Natural killer cell treated with Interleukin-12 subunit alpha and Interleukin-12 subunit beta and Interleukin-15 and Interleukin-18, amount 100 ng/mL, for 72 hours (primary cell): ENCODE measurements around the gene FCHSD2. TPM values are rescaled to one million over a fixed set of nuclear protein-coding genes. Genes with fewer than 3 reads are reported as not detected.
"Not testable (repeated sequence)": the region's sequence is repeated elsewhere in the genome, so short reads cannot be mapped to it uniquely, and the experiment has no call there.

Experiments
- ATAC-seq, 2 donors: fragments of 150-1000 bp; cut with Tn5 transposase in 1 of 2; sonication (Bioruptor Pico), chemical (Tn5 transposase) in 1 of 2; 2 replicates each; pipeline ENCODE4 v1.10.0; 2021
- DNase-seq: peaks from one replicate; pipeline ENCODE4 v3.0.0; 2022; ENCODE audit warnings: low spot score
- H3K27ac Mint-ChIP-seq, 2 donors: 1 replicate in 1 of 2; 2 replicates in 1 of 2; pipeline ENCODE4 v1.8.0; 2022; ENCODE audit warnings: mixed read lengths in 2 of 2, mild to moderate bottlenecking in 1 of 2, moderate library complexity in 1 of 2
- H3K27me3 Mint-ChIP-seq, 2 donors: 1 replicate in 1 of 2; 2 replicates in 1 of 2; pipeline ENCODE4 v1.8.0; 2022; ENCODE audit warnings: mixed read lengths in 2 of 2
- H3K36me3 Mint-ChIP-seq: one replicate; pipeline ENCODE4 v1.8.0; 2022; ENCODE audit warnings: mixed read lengths
- H3K4me1 Mint-ChIP-seq, 2 donors: 1 replicate in 1 of 2; 2 replicates in 1 of 2; pipeline ENCODE4 v1.8.0; 2022; ENCODE audit warnings: low read depth in 2 of 2, mixed read lengths in 2 of 2, mild to moderate bottlenecking in 1 of 2
- H3K4me3 Mint-ChIP-seq: one replicate; pipeline ENCODE4 v1.8.0; 2022; ENCODE audit warnings: mixed read lengths
- H3K9me3 Mint-ChIP-seq: 2 replicates; pipeline ENCODE4 v1.8.0; 2022; ENCODE audit warnings: mixed read lengths
- total RNA-seq, 2 donors: library from RNA; stranded (reverse); gene quantifications; one replicate each; pipeline ENCODE4 v1.2.3, GENCODE V29; 2022

Gene FCHSD2
- total RNA-seq, 2 donors from 2014 or later = 58.8 to 77.3 TPM

DNA sequence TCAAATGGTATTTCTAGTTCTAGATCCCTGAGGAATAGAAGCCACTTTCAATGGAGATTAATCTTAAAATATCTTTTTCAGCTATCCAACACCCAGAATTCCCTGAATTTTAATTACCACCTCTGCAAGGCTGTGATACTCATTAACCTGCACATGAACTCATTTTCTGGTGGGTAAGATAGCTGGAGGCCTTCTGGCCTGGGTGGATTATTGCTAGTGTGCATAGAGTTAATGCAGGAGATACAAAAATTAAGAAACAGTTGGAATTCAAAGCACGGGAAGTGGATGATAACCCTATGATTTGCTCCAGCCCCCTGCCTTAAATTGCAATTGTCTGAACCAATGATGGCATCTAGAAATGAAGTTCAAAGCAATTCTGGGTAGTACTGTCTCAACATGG is 212.9 kb downstream of the FCHSD2 start:
- Mint-ChIP-seq H3K27me3 (no peaks in the 10 kb centered on the region), H3K4me3 (no peak overlapping the region), H3K36me3 (no peaks in the 10 kb centered on the region), H3K27ac (peak overlapping the region in 1 of 2 donors; percentile 57), H3K4me1 (peaks cover 22 to 31% of the 10 kb centered on the region in 2 donors), H3K9me3 (no peaks in the 10 kb centered on the region)
- ATAC-seq (no peak), DNase-seq (no peak)

DNA sequence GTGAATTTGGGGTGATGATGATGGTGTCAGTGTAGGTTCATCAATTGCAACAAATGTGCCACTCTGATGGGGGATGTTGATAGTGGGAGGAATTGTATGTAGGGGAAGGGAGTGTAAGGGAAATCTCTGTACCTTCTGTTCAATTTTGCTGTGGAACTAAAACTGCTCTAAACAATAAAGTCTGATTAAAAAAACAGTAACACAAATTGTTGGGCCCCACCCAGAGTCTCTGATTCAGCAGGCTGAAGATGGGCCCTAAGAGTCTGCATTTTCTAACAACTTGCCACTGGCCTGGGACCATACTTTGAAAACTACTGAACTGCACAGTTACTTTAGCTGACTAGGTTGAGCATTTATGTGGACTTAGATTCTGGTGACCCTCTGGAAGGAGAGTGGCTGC is 214.7 kb downstream of the FCHSD2 start:
- Mint-ChIP-seq H3K4me1 (peaks cover 22 to 31% of the 10 kb centered on the region in 2 donors), H3K9me3 (no peaks in the 10 kb centered on the region), H3K4me3 (no peak overlapping the region), H3K27ac (peak overlapping the region; percentile 31 to 32), H3K36me3 (no peaks in the 10 kb centered on the region), H3K27me3 (no peaks in the 10 kb centered on the region)
- DNase-seq (no peak), ATAC-seq (no peak)

DNA sequence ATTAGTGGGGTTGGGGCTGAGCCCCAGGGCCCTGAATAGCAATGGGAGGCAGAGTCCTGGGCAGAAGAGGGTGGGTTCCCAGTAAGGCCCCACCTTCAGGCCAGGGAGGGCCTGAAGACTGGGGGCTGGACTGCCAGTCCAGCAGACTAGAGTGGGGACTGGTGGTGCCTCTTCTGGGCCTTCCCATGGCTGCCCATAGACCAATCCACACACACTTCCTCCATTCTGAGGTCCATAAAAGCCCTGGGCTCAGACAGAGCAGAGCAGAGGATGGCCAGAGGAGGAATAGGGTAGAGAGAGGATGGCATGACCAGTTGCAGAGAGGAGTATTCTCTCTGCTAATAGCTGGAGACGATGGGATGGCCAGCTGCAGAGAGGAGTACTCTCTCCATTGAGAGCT is 216.0 kb downstream of the FCHSD2 start:
- Mint-ChIP-seq H3K27me3 (no peaks in the 10 kb centered on the region), H3K4me1 (peaks cover 25 to 31% of the 10 kb centered on the region in 2 donors), H3K36me3 (peaks cover 6% of the 10 kb centered on the region), H3K9me3 (no peaks in the 10 kb centered on the region), H3K27ac (peak overlapping the region; percentile 31 to 32), H3K4me3 (no peak overlapping the region)
- no peak for DNase-seq
- ATAC-seq = peak; percentile 41 to 56

DNA sequence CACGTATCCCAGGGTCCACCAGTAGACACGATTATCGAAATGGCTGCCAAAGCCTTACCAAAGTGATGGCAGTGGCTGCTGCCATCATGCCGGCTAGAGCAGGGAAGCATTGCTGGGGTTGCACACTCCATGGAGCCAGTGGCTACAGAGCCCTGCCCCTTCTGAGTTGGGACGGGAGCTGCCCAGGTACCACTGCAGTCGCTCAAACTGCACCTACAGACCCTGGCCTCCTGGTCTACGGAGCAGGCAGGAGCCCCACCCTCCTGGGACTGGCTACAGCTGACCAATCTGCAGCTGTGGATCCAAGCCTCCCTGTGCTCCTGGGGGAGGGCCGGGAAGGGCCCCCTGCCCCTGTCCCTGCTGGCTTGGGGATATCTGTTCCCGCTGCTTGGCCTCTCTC is 216.5 kb downstream of the FCHSD2 start:
- no peaks in the 10 kb centered on the region for H3K9me3 Mint-ChIP-seq
- DNase-seq (no peak), ATAC-seq (peak in 1 of 2 donors; percentile 36)
- H3K27me3 Mint-ChIP-seq = no peaks in the 10 kb centered on the region
- peaks cover 25 to 31% of the 10 kb centered on the region in 2 donors for H3K4me1 Mint-ChIP-seq
- peaks cover 6% of the 10 kb centered on the region for H3K36me3 Mint-ChIP-seq
- no peak overlapping the region for H3K4me3 Mint-ChIP-seq
- H3K27ac Mint-ChIP-seq = peak overlapping the region in 1 of 2 donors; percentile 93

DNA sequence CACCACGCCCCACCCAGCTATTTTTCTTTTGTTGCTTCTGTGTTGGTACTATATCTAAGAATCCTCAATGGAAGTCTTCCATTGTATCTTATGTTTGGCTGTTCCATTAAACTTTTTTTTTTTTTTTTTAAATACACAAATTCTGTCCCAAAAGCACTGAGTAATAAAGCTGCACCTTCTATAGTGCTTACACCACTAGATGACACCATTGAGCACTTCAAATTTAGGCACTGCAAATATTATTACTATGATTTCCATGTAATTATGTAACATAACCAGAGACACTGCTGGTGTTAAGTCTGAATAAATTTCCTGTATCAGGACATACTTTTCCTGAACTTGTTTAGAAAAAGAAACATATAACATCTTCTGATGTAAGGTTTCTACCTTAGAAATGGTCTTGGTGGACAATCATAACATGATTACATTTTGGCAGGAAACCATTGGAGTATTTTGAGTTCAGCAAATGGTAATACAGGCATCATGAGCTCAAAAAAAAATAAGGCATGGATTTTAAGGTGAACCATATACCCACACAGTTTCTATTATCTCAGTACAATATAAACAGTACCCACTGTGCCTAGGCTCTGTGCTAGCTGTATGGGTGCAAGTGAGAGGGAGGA is 217.4 kb downstream of the FCHSD2 start:
- DNase-seq = no peak
- peaks cover 10% of the 10 kb centered on the region for H3K36me3 Mint-ChIP-seq

DNA sequence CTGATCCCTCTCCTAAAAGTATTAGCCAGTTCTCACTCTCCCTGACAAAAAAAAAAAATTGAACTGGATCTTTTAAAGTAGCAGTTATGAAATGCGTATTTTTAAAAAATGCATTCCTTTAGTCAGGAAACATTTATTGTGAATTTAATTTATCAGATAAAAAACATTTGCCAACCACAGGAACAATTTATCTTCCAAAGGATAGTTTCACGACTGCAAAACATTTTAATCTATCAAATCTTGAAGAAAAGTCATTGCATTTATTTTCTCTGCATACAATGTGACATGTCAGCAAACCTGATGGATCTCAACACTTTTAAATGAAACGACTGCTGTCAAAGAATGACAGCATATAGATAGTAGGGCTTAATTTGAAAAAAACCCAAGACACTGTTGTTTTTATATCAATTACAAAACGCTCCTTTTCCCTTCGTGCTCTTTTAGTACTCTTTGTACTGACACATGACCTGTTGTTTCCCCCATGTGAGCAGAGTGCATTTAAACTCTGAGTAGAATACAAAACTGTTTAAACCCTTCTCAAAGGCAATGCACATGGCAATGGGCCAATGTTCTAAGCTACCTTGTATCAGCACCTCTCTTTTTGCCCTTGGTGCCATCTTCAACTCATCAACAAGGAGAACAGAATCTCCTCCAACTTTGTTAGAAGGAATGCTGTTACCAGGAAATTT is 220.9 kb downstream of the FCHSD2 start:
- peak overlapping the region in 1 of 2 donors; percentile 5 for H3K27ac Mint-ChIP-seq
- no peak for ATAC-seq
- H3K9me3 Mint-ChIP-seq = no peaks in the 10 kb centered on the region

More for the DNA sequence above, 217.4 kb downstream of the FCHSD2 start:
- H3K27ac Mint-ChIP-seq = peak overlapping the region; percentile 68 to 93
- H3K4me3 Mint-ChIP-seq = peak overlapping the region; percentile 17
- H3K4me1 Mint-ChIP-seq = peaks cover 20 to 25% of the 10 kb centered on the region in 2 donors
- no peaks in the 10 kb centered on the region for H3K9me3 Mint-ChIP-seq
- peak in 1 of 2 donors; percentile 51 for ATAC-seq
- no peaks in the 10 kb centered on the region for H3K27me3 Mint-ChIP-seq

DNA sequence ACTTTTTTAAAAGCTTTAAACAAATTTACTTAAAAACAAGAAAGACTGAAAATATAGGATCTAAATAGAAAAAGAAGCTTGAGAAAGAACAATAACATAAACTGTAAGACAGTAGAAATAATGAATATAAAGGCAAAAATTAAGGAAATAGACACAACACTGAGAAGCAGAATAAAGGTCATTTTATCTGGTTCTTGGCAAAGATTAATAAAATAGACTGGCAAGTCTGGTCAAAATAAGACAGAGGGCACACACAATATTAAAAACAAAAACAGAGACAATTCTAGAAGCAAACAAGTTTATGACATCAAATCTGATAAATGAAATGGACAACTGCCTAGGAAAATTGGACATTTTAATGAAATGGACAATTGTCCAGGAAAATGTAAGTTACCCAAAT is 222.1 kb downstream of the FCHSD2 start:
- Mint-ChIP-seq H3K27ac (no peak overlapping the region), H3K4me1 (peaks cover 7 to 13% of the 10 kb centered on the region in 2 donors), H3K9me3 (no peaks in the 10 kb centered on the region), H3K36me3 (peaks cover 10% of the 10 kb centered on the region), H3K27me3 (no peaks in the 10 kb centered on the region), H3K4me3 (no peak overlapping the region)
- ATAC-seq (no peak), DNase-seq (no peak)

More for the DNA sequence above, 220.9 kb downstream of the FCHSD2 start:
- peaks cover 8 to 10% of the 10 kb centered on the region in 2 donors for H3K4me1 Mint-ChIP-seq
- H3K36me3 Mint-ChIP-seq = peaks cover 10% of the 10 kb centered on the region
- DNase-seq = no peak
- no peak overlapping the region for H3K4me3 Mint-ChIP-seq
- H3K27me3 Mint-ChIP-seq = no peaks in the 10 kb centered on the region

DNA sequence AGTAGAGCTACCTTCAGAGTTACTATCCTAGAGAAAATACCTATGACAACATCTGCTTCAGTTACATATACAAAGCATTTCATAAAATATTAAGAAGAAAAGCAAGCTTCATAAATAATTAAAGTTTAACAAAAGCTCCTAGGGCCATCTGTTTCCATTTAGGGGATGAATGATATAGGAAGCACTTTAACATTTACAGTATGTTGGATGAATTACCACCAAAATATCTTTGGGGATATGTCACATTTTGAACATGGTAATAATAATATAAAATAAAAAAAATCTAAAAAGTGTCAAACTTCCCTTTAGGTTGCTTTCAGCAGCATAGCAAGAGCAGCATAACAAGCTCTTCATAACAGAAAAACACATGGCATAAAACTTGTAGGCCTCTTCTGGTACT is 223.3 kb downstream of the FCHSD2 start:
- no peak for DNase-seq
- Mint-ChIP-seq H3K27me3 (no peaks in the 10 kb centered on the region), H3K27ac (no peak overlapping the region), H3K4me3 (no peak overlapping the region), H3K9me3 (no peaks in the 10 kb centered on the region), H3K36me3 (peaks cover 10% of the 10 kb centered on the region), H3K4me1 (peaks cover 0 to 8% of the 10 kb centered on the region in 2 donors)
- ATAC-seq = no peak

DNA sequence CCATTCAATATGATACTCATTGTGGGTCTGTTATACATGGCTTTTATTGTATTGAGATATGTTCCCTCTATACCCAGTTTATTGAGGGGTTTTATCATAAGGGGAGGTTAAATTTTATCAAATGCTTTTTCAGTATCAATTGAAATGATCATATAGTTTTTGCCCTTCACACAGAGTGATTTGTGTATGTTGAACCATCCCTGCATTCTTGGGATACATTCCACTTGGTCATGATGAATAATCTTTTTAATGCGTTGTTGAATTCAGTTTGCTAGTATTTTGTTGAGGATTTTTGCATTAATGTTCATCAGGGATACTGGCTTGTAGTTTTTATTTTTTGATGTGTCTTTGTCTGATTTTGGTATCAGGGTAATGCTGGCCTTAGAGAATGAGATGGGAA is 229.9 kb downstream of the FCHSD2 start:
- Mint-ChIP-seq H3K27ac (no peak overlapping the region), H3K36me3 (peaks cover 27% of the 10 kb centered on the region), H3K4me3 (no peak overlapping the region), H3K9me3 (peaks cover 4% of the 10 kb centered on the region), H3K27me3 (no peaks in the 10 kb centered on the region), H3K4me1 (peaks cover 0 to 9% of the 10 kb centered on the region in 2 donors)
- ATAC-seq (no peak), DNase-seq (no peak)

DNA sequence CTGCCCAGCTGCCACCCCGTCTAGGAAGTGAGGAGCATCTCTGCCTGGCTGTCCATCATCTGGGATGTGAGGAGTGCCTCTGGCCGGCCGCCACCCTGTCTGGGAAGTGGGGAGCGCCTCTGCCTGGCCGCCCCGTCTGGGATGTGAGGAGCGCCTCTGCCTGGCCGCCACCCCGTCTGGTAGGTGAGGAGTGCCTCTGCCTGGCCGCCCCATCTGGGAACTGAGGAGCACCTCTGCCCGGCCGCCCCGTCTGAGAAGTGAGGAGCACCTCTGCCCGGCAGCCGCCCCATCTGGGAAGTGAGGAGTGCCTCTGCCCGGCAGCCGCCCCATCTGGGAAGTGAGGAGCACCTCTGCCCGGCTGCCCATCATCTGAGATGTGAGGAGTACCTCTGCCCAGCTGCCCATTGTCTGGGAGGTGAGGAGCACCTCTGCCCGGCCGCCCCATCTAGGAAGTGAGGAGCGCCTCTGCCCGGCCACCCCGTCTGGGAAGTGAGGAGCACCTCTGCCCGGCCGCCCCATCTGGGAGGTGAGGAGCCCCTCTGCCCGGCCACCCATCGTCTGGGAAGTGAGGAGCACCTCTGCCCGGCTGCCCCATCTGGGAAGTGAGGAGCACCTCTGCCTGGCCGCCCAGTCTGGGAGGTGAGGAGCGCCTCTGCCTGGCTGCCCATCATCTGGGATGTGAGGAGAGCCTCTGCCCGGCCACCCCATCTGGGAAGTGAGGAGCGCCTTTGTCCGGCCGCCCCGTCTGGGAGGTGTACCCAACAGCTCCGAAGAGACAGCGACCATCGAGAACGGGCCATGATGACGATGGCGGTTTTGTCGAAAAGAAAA is 232.3 kb downstream of the FCHSD2 start:
- not testable (repeated sequence) for H3K27ac Mint-ChIP-seq, DNase-seq

DNA sequence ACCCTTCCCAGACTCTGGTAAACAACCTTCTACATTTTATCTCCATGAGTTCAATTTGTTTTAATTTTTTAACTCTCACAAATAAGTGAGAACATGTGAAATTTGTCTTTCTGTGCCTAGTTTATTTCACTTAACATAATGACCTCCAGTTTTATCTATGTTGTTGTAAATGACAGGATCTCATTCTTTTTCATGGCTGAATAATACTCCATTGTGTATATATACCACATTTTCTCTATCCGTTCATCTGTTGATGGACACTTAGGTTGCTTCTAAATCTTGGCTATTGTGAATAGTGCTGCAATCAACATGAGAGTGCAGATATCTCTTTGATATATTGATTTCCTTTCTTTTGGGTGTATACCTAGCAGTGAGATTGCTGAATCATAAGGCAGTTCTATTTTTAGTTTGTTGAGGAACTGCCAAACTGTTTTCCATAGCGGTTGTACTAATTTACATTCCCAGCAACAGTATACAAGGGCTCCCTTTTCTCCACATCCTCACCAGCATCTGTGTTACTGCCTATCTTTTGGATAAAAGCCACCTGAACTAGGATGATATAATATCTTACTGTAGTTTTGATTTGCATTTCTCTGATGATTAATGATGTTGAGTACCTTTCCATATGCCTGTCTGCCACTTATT is 234.0 kb downstream of the FCHSD2 start:
- H3K9me3 Mint-ChIP-seq = peaks cover 11% of the 10 kb centered on the region
- peaks cover 36% of the 10 kb centered on the region for H3K36me3 Mint-ChIP-seq
- peaks cover 5 to 29% of the 10 kb centered on the region in 2 donors for H3K4me1 Mint-ChIP-seq
- ATAC-seq (no peak), DNase-seq (no peak)
- no peak overlapping the region for H3K4me3 Mint-ChIP-seq
- H3K27me3 Mint-ChIP-seq = no peaks in the 10 kb centered on the region
- no peak overlapping the region for H3K27ac Mint-ChIP-seq

More for the DNA sequence above, 232.3 kb downstream of the FCHSD2 start:
- Mint-ChIP-seq H3K4me1 (peaks cover 2 to 24% of the 10 kb centered on the region in 2 donors), H3K9me3 (peaks cover 11% of the 10 kb centered on the region), H3K36me3 (peaks cover 36% of the 10 kb centered on the region)
- ATAC-seq, H3K27me3 Mint-ChIP-seq, H3K4me3 Mint-ChIP-seq: not testable (repeated sequence)

DNA sequence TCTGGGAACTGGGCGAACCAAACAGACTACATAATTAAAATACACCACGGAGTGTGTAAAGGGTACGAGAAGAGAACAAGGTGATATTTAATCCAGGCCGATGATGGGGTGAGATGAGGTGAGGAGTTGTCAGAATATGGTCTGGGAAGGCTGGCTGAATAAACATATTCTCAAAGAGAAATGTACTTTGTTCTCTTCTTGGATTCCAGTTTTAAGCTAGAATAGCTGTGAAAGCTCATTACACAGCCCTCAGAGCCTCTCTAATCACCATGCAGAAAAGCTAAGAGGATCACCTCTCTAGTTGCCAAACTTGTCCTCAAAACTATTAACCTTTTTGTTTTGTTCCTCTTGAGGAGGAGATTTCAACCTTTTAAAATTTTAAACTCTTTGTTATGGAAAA is 238.1 kb downstream of the FCHSD2 start:
- no peaks in the 10 kb centered on the region for H3K27me3 Mint-ChIP-seq
- ATAC-seq = no peak
- no peak overlapping the region for H3K4me3 Mint-ChIP-seq
- H3K9me3 Mint-ChIP-seq = peaks cover 11% of the 10 kb centered on the region
- H3K27ac Mint-ChIP-seq = peak overlapping the region in 1 of 2 donors; percentile 71
- peaks cover 11 to 36% of the 10 kb centered on the region in 2 donors for H3K4me1 Mint-ChIP-seq
- no peak for DNase-seq
- H3K36me3 Mint-ChIP-seq = peaks cover 17% of the 10 kb centered on the region

DNA sequence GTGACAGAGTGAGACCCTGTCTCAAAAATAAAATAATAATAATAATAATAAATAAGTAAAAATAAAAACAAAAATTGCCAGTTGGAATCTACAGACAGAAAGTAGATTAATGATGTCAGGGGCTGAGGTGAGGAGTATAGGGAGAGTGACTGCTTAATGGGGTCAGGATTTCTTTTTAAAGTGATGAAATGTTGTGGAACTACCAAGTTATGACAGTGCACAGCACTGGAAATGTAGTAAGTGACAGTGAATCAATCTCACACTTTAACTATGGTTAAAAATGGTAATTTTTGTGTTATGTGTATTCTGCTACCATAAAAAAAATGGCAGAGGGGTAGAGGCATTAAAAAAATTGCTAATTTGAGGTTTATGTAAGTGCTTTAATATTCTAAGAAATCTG is 240.7 kb downstream of the FCHSD2 start:
- peak; percentile 54 to 60 for ATAC-seq
- H3K27me3 Mint-ChIP-seq = no peaks in the 10 kb centered on the region
- H3K36me3 Mint-ChIP-seq = peaks cover under 1% of the 10 kb centered on the region
- peak overlapping the region; percentile 16 to 43 for H3K27ac Mint-ChIP-seq
- no peak for DNase-seq
- H3K4me3 Mint-ChIP-seq = no peak overlapping the region
- no peaks in the 10 kb centered on the region for H3K9me3 Mint-ChIP-seq
- peaks cover 11 to 21% of the 10 kb centered on the region in 2 donors for H3K4me1 Mint-ChIP-seq
